Endothelial cell (in vitro differentiated cells): ENCODE results near the gene NYNRIN. TPM values are rescaled to one million over a fixed set of nuclear protein-coding genes. Genes with fewer than 3 reads are reported as not detected.

Experiments used
- DNase-seq: peaks from one replicate; pipeline ENCODE4 v3.0.0; 2021; ENCODE audit warnings: low spot score
- H3K27ac Mint-ChIP-seq: one replicate; pipeline ENCODE4 v1.8.0; 2021; ENCODE audit warnings: mixed read lengths, inconsistent platforms; ENCODE audit not compliant: unreplicated experiment
- H3K27me3 Mint-ChIP-seq: one replicate; pipeline ENCODE4 v1.8.0; 2021; ENCODE audit warnings: mild to moderate bottlenecking, moderate library complexity, mixed read lengths, inconsistent platforms; ENCODE audit not compliant: unreplicated experiment
- H3K36me3 Mint-ChIP-seq: one replicate; pipeline ENCODE4 v1.8.0; 2021; ENCODE audit warnings: mild to moderate bottlenecking, low read depth, mixed read lengths, inconsistent platforms; ENCODE audit not compliant: unreplicated experiment
- H3K4me1 Mint-ChIP-seq: one replicate; pipeline ENCODE4 v1.8.0; 2021; ENCODE audit warnings: mild to moderate bottlenecking, mixed read lengths, inconsistent platforms; ENCODE audit not compliant: unreplicated experiment
- H3K4me3 Mint-ChIP-seq: one replicate; pipeline ENCODE4 v1.8.0; 2021; ENCODE audit warnings: mild to moderate bottlenecking, mixed read lengths, inconsistent platforms; ENCODE audit not compliant: unreplicated experiment
- H3K9me3 Mint-ChIP-seq: one replicate; pipeline ENCODE4 v1.8.0; 2021; ENCODE audit warnings: mixed read lengths, inconsistent platforms; ENCODE audit not compliant: unreplicated experiment
- total RNA-seq: library from RNA; stranded (reverse); fragmentation: NEBNext Ultra II Directional; extraction: Animal tissue kit (Norgen Biotek cat#: 25700); gene quantifications from one replicate; pipeline ENCODE4 v1.2.1, GENCODE V29; 2021; ENCODE audit not compliant: unreplicated experiment
- TF ChIP-seq, protein P1 (sequence below): fragments of 200-600 bp; sonication (generic); IDR thresholded peaks from one replicate; pipeline ENCODE4 v1.5.0; 2021; ENCODE audit warnings: antibody characterized with exemption; ENCODE audit not compliant: unreplicated experiment

The NYNRIN gene
- total RNA-seq, 1 donor from 2014 or later: 49.0 TPM

DNA sequence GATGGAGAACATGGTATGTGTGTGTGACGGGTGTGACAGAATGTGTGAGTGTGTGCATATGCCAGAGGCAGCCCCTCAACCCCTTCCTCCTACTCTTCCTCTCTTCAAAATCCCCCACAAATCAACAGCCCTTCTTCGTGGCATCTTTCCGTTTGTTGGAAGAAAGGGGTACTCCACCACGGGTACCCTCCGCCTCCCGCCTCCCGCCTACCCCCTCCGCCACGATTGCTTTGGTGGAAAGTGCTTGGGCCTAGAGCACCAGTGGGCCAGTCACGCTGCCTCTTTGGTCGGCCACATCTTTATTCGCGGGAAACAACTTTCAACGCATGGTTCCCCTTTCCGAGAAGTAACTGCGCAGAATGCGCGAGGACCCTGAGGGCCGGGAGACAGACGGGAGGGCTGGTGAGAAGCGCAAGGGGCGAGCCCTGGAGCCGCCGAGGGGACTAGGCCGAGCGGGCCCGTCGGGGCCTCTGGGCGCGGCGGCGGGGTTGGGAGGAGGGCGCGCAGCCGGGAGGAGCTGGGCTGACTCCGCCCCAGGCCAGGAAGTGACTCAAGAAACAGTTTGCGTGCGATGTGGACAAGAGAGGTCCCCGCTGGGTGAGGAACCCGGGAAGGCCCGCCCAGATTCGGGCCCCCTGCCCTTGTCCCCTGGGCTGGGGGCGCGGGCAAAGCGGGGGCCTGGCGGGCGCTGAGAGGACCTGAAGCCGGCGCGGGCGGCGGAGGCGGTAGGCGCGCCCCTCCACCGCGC is 30.8 kb downstream of the NYNRIN start, which contains the start of the genes CBLN3 and KHNYN:
CBLN3 (minus strand) TSS at position 274 of the 748 bp plus-strand sequence. CDS start 614 bp downstream, outside the sequence.
KHNYN (plus strand) TSS at position 560 of the 748 bp plus-strand sequence. CDS start 777 bp downstream, outside the sequence.
- DNase-seq: peak; percentile 75
- peaks cover 14% of the 10 kb centered on the region for H3K27me3 Mint-ChIP-seq
- H3K4me1 Mint-ChIP-seq: peaks cover 19% of the 10 kb centered on the region
- no peaks in the 10 kb centered on the region for H3K9me3 Mint-ChIP-seq
- peak within 1 kb of the TSS; percentile 81 for H3K27ac Mint-ChIP-seq
- H3K36me3 Mint-ChIP-seq: peaks cover 15% of the 10 kb centered on the region
- peak within 1 kb of the TSS; percentile 91 for H3K4me3 Mint-ChIP-seq
- TF ChIP-seq, protein P1, sequence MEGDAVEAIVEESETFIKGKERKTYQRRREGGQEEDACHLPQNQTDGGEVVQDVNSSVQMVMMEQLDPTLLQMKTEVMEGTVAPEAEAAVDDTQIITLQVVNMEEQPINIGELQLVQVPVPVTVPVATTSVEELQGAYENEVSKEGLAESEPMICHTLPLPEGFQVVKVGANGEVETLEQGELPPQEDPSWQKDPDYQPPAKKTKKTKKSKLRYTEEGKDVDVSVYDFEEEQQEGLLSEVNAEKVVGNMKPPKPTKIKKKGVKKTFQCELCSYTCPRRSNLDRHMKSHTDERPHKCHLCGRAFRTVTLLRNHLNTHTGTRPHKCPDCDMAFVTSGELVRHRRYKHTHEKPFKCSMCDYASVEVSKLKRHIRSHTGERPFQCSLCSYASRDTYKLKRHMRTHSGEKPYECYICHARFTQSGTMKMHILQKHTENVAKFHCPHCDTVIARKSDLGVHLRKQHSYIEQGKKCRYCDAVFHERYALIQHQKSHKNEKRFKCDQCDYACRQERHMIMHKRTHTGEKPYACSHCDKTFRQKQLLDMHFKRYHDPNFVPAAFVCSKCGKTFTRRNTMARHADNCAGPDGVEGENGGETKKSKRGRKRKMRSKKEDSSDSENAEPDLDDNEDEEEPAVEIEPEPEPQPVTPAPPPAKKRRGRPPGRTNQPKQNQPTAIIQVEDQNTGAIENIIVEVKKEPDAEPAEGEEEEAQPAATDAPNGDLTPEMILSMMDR: no peak

DNA sequence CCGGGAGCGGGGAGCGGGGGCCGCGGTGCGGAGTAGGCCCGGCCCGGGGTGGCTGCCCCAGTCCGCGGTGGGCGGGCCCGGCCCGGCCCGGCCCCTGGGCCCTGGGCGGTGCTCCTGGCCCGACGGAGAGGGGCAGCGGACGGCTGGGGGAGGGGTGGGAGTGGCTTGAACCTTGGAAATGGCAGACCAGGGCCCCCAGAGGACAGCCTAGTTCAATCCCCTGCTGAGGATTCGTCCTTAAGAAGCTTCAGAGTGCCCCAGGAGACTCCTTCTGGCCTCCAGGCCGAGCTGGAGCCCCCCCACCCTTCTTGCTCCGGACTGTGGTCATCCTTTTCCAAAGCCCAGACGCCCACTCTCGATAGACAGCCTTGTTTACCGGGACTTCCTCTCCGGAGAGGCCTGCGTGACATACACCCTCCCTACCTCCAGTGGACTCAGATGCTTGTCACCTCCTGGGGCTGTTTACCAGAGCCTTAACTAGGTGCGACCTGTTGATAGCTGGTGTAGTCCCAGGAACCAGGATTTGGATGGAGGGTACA is 31.4 kb downstream of the NYNRIN start:
- peaks cover 19% of the 10 kb centered on the region for H3K36me3 Mint-ChIP-seq
- H3K27me3 Mint-ChIP-seq: peaks cover 14% of the 10 kb centered on the region
- TF ChIP-seq, protein P1: no peak
- H3K9me3 Mint-ChIP-seq: no peaks in the 10 kb centered on the region
- peak; percentile 64 for DNase-seq
- H3K4me3 Mint-ChIP-seq: peak overlapping the region; percentile 91
- H3K27ac Mint-ChIP-seq: peak overlapping the region; percentile 64
- H3K4me1 Mint-ChIP-seq: peaks cover 17% of the 10 kb centered on the region

DNA sequence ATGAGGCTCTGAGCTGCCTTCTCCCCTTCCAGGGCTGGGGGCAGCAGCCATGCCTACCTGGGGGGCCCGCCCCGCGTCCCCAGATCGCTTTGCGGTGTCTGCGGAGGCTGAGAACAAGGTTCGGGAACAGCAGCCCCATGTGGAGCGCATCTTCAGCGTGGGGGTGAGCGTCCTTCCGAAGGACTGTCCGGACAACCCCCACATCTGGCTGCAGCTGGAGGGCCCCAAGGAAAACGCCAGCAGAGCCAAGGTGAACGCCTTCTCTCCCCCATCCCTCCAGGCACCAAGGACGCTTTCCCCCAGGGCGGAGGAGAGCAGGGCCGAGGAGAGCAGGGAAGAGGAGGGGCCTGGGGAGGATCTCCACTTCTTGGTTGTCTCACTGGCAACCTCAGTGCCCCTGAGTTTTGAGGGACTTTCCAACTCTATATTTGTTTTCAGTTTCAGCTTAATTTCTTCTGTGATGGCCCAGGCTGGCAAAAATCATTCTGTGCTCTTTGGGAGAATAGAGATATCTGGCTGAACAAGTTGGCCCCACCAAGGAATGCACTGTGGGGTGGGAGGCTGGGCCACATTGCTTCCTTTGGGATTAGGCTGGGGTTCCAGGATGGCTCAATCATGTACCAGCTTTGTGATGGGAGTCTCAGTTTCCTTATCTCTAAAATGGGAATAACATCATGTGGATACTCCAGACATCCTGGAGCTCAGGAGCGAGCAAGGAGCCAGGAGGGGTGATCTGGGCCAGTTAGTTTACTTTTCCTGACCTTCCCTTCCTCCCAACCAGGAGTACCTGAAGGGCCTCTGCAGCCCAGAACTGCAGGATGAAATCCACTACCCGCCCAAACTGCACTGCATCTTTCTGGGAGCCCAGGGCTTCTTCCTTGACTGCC is 32.1 kb downstream of the NYNRIN start:
- Mint-ChIP-seq H3K36me3 (peaks cover 23% of the 10 kb centered on the region), H3K9me3 (no peaks in the 10 kb centered on the region), H3K4me1 (peaks cover 18% of the 10 kb centered on the region), H3K27ac (no peak overlapping the region), H3K4me3 (peak overlapping the region; percentile 91), H3K27me3 (peaks cover 14% of the 10 kb centered on the region)
- TF ChIP-seq, protein P1: no peak
- DNase-seq: no peak

DNA sequence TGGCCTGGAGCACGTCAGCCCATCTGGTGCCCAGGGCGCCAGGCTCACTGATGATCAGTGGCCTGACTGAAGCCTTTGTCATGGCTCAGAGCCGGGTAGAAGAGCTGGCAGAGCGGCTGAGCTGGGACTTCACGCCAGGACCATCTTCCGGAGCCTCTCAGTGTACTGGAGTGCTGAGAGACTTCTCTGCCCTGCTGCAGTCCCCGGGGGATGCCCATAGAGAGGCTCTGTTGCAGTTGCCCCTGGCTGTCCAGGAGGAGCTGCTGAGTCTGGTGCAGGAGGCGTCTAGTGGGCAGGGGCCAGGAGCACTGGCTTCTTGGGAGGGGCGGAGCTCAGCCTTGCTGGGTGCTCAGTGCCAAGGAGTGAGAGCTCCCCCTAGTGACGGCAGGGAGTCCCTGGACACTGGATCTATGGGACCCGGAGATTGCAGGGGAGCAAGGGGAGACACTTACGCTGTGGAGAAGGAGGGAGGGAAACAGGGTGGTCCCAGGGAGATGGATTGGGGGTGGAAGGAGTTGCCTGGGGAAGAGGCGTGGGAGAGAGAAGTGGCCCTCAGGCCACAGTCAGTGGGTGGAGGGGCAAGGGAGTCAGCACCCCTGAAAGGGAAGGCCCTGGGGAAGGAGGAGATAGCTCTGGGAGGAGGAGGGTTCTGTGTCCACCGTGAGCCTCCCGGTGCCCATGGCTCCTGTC is 32.9 kb downstream of the NYNRIN start:
- peaks cover 20% of the 10 kb centered on the region for H3K36me3 Mint-ChIP-seq
- peaks cover 18% of the 10 kb centered on the region for H3K4me1 Mint-ChIP-seq
- no peak overlapping the region for H3K27ac Mint-ChIP-seq
- peaks cover 11% of the 10 kb centered on the region for H3K27me3 Mint-ChIP-seq
- peak overlapping the region; percentile 87 for H3K4me3 Mint-ChIP-seq
- no peaks in the 10 kb centered on the region for H3K9me3 Mint-ChIP-seq
- peak; percentile 95 for DNase-seq
- TF ChIP-seq, protein P1: peak; percentile 82
